Measurements from ENCODE around the gene RHBDD1.

DNA sequence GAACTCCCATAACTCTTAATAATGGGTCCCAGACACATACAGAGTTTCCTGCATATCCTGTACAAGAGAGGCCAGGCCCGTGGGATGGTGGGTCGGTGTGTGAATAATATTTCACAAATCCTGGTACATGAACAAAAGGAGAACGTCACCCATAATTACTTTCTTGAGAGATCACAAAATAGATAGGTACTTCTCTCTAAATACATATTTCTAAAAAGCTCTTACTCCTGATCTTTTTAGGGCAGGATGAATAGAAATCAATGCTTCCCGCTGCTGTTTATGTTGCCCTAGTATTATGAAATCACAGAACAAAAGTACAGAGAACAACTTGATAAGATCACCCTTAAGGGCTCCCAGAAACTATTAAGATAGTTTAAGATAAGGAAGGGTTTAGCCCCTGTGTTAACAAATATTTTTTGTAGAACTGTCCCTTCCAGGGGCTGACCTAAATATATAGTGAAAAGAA lies 41.6 kb upstream of the RHBDD1 start:
- no peak for TF ChIP-seq GABPA (IDR thresholded peaks at IDR 0.05 in 1 of 2, conservative IDR thresholded peaks at IDR 0.05 in 1 of 2)
- TF ChIP-seq CTCF (IDR thresholded peaks at IDR 0.05; ENCODE audit: low read depth, low read length, missing input control) = no peak
- peak in 1 of 2 donors; percentile 44 for TF ChIP-seq JUND (IDR thresholded peaks at IDR 0.05)
- TF ChIP-seq RAD21 (IDR thresholded peaks at IDR 0.05) = peak in 1 of 2 donors; percentile 19
- TF ChIP-seq, protein P1, sequence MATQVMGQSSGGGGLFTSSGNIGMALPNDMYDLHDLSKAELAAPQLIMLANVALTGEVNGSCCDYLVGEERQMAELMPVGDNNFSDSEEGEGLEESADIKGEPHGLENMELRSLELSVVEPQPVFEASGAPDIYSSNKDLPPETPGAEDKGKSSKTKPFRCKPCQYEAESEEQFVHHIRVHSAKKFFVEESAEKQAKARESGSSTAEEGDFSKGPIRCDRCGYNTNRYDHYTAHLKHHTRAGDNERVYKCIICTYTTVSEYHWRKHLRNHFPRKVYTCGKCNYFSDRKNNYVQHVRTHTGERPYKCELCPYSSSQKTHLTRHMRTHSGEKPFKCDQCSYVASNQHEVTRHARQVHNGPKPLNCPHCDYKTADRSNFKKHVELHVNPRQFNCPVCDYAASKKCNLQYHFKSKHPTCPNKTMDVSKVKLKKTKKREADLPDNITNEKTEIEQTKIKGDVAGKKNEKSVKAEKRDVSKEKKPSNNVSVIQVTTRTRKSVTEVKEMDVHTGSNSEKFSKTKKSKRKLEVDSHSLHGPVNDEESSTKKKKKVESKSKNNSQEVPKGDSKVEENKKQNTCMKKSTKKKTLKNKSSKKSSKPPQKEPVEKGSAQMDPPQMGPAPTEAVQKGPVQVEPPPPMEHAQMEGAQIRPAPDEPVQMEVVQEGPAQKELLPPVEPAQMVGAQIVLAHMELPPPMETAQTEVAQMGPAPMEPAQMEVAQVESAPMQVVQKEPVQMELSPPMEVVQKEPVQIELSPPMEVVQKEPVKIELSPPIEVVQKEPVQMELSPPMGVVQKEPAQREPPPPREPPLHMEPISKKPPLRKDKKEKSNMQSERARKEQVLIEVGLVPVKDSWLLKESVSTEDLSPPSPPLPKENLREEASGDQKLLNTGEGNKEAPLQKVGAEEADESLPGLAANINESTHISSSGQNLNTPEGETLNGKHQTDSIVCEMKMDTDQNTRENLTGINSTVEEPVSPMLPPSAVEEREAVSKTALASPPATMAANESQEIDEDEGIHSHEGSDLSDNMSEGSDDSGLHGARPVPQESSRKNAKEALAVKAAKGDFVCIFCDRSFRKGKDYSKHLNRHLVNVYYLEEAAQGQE (IDR thresholded peaks at IDR 0.05) = no peak
- no peak for TF ChIP-seq SP1 (IDR thresholded peaks at IDR 0.05)
- no peak for TF ChIP-seq MAX (IDR thresholded peaks at IDR 0.05)

All from liver (tissue), 3 donors.